SH-SY5Y (cell line): ENCODE measurements around the gene ZKSCAN1.

ENCODE experiments used
- GATA2 ChIP-seq: IDR thresholded peaks from 2 replicates; pipeline ENCODE4 v1.6.1; 2011; ENCODE audit warnings: mild to moderate bottlenecking, low read depth, low read length
- GATA3 ChIP-seq: IDR thresholded peaks from 2 replicates; pipeline ENCODE4 v1.6.1; 2011; ENCODE audit warnings: low read depth, mild to moderate bottlenecking, low read length, moderate library complexity

- TF ChIP-seq GATA3 (no peak), GATA2 (no peak)
Measured at GRCh38 chr7:100079024-100079560, 63.7 kb downstream of the ZKSCAN1 start.
